HG03097 (cell line): ENCODE data around the gene TUBA3D.
"Not testable (repeated sequence)": the region's sequence is repeated elsewhere in the genome, so short reads cannot be mapped to it uniquely, and the experiment has no call there.

Experiments used
- ATAC-seq: cut with Tn5 transposase; IDR thresholded peaks from one replicate; pipeline ENCODE4 v1.9.1; 2021; ENCODE audit not compliant: unreplicated experiment, low FRiP score

Gene TUBA3D

DNA sequence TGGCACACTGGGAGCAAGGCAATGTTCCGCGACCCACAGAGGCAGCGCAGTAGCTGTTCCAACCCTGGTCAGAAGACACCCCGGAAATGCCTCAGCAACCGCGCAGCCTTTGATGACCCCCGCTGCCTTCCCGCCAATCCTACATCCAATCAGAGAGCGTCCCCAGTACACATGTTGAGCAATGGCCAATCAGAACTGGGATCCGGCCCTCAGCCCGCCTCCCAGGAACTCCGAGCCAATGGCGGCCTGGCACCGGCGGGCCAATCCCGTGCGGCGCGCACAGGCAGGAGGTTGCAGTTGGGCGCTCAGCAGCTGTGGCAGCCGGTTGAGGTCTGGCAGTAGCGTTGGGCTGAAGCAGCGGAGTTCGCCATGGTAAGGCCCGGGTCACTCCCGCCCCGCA lies at the start of gene TUBA3D:
TUBA3D (plus strand) TSS at position 289 of the 400 bp plus-strand sequence; CDS start at position 370, 81 bp downstream.
- no peak for ATAC-seq

DNA sequence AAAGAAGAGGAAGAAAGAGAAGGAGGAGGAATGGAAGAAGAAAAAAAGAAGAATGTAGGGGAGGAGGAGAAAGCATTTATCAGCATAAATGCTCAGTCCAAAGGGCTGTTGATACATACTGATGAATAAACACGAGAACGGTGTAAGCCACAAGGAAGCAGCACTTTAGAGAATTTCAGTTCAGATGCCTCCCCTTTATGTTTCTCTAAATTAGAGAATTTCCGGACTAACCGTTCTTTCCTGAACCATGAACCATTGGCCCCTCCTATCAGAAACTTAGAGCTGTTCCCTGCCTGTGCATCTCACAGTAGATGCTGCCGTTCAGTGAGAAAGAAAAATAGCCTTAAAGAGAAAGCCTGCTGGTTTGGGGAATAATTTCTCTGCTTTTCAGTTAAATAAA lies 49.2 kb upstream of the TUBA3D start:
- ATAC-seq, result no peak

DNA sequence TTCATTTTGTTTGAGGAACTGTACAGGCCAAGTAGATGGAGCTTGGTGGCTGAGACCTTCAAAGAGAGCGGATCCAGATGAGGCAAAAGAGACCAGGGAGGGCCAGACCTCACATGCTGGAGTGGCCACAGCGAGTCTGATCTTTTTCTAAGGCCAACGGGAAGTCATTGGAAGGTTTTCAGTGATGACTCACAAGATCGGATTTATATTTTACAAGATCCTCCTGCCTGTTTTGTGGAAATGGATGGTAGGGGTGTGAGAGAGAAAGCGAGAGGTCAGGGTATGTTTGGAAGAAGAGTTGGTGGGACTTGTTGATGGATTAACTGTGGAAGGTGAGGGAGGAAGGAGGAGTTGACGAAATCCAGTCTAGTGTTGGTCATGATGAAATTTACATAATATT lies 44.6 kb upstream of the TUBA3D start:
- ATAC-seq, result no peak

DNA sequence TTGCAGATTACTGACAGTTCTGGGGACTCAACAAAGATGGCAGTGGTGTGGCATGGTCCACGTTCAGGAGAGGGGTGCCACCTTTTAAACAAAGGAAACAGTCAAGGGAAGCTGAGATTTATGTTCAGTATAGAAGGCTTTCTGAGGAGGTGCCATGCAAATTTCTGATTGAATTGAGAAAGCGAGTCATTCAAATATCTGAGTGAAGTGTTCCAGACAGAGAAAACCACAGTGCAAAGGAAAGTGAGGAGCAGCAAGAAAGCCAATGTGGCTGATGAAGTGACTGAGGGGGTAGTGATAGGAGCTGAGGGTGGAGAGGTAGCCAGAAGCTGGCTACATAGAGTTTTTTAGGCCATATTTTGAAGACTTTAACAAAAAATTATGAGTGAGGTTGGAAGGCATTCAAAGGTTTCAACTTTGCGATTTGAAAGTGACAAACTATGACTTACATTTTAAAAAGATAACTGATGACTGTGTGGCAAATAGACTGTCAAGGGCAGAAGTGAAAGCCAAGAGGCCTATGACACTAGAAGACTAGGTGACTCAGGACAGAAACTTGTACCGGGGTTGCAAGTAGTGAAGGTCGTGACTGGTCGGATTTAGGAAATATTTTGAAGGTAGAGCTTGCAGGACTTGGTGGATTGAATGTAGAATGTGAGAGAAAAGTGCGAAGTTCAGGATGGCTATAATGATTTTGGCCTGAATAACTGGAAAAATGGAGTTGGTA lies 35.0 kb upstream of the TUBA3D start:
- not testable (repeated sequence) for ATAC-seq

DNA sequence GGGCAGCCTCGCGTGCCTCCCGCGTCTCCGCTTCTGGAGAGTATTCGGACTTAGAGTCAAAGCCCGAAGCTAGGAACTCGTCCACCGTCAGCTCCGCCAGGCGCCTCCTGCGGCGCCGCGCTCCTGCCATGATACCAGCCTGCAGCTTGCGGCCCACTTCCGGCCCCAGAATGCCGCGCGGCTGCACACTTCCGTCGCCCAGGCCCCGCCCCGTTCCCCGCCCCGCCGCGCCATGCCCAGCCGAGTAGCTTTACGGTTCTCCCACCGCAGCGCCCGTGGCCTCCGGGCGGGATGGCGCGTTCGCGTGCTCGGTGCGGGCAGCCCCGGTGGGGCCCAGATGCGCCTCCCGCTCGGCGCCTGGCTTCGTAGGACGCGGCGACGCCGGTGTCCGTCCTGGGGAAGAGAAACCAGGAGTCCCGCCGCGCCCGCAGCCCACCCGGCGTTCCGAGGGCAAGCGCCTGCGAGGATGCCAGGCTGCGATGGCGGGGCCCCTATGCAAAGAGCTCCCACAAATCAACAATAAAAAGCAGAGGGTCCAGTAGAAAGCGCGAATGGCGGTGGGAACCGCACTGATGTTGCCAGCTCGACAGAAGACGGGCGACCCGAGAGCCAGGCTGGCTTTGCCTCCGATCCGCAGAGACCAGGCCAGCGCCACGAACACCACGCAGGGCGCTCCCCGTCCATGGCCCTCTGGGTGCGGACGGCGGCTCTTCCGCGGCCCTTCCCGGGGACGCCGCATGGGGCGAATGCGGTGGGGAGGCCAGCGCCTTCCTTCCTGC lies 31.0 kb upstream of the TUBA3D start:
- ATAC-seq, result not testable (repeated sequence)

DNA sequence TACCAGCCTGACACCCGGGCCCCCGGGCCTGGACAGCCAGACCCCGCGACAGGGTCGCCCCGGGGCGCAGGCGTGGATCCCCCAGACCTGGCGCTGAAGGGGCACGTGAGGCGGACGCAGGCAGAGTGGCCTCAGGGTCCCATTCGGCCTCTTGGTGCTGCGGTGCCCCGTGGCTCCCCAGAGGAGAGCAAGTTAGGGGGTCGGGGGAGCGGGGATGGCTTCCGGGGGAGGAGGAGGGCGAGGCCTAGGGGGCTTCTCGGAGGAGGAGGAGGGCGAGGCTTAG lies 30.5 kb upstream of the TUBA3D start:
- ATAC-seq, result not testable (repeated sequence)

DNA sequence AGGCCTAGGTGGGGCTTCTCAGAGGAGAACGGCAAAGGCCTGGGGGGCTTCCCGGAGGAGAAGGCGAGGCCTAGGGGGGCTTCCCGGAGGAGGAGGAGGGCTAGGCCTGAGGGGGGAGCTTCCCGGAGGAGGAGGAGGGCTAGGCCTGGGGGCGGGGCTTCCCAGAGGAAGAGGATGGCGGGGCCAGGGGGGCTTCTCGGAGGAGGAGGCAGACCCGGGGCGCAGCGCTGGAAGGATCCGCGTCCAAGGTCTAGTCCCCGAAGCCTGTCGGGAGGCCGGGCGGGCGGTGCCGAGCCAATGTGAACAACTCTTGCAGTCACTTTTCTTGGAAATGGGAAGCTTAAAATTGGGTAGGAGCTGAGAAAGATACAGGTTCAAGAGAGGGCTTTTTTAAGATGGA lies 30.0 kb upstream of the TUBA3D start:
- no peak for ATAC-seq

DNA sequence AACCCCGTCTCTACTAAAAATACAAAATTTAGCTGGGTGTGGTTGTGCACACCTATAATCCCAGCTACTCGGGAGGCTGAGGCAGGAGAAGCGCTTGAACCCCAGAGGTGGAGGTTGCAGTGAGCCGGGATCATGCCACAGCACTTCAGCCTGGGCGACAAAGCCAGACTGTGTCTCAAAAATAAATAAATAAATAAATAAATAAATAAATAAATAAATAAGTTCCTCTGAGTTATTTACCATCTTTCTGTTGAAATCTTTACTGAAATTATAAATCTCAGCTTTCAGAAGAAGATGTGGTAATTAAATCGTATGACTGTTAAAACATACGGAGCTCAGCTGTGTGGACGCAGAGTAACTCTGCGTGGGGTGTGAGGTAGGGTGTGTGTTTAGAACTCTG lies 27.9 kb upstream of the TUBA3D start:
- ATAC-seq, result not testable (repeated sequence)

DNA sequence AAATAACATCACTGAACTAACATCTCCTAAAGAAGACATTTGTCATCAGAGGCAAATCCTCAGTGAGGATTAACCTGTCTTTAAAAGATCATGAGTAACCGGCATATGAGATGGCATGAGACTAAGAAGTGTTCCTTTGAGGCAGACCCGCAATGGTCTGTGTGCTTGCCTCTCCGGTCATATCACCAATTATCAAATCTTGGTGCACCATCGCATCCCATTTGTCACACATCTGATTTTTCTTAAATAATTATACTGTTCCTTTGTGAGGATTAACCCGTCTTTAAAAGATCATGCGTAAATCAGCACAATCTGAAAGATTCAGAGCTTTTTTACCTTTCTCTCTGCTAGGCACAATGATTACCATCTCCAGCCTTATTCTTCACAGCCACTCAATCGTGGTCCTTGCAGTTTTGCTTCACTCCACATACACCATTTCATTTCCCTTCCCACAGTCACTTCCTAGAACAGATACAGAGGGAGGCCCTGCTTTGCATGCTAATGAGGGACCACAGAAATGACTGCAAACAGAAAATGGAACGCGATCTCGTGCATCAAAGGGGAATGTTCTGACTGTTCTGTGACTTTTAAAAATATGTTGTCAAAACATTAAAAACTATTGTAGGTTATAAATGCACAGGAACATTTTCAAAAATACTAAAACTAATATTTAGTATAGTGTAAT lies 24.5 kb upstream of the TUBA3D start:
- not testable (repeated sequence) for ATAC-seq

DNA sequence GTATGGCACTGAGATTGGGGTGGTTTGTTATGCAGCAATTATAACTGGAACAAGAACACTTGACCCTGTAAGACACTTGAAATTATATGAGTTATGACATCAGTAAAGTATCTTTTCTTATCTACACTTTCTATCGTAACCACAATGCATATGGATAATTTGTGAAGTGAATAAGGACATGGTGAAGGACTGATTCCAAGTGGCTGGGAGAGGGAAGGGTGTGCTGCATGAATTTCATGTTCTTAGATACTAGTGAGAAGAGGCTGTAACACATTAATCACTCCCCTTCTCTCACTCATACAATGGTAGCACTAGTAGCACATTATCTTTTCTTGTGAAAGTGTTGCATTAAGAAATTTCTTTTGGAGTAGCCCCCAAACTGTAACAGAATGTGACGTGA lies 21.0 kb upstream of the TUBA3D start:
- not testable (repeated sequence) for ATAC-seq

DNA sequence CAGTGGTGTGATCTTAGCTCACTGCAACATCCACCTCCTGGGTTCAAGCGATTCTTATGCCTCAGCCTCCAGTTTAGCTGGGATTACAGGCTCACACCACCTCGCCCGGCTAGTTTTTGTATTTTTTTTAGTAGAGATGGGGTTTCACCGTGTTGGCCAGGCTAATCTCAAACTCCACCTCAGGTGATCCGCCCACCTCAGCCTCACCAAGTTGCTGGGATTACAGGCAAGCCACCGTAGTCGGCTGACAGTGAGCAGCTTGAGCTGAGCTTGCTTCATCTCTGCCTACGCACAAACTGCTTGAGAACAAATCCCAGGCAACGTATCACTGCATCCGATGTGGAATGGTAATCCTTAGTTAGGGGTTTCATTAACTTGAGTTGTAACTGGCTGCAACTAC lies 8.2 kb upstream of the TUBA3D start:
- not testable (repeated sequence) for ATAC-seq

DNA sequence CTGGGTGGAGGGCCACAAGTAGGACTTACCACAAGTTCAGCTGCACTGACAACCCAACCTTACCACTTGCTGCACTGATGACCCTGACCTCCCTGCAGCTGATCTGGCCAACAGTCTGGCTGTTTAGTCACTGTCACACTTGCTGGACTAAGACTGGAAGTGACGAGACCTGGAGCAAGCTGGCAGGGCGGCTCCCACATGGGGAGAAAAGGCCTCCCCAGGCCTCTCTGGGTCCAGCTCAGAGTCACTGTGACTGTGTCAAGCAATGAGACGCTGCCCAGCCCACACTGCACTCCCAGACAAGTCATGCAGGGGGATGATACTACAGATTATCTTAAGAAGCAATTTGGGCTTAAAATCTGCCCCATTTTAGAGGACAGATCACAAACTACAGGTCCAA lies 5.0 kb upstream of the TUBA3D start:
- not testable (repeated sequence) for ATAC-seq

DNA sequence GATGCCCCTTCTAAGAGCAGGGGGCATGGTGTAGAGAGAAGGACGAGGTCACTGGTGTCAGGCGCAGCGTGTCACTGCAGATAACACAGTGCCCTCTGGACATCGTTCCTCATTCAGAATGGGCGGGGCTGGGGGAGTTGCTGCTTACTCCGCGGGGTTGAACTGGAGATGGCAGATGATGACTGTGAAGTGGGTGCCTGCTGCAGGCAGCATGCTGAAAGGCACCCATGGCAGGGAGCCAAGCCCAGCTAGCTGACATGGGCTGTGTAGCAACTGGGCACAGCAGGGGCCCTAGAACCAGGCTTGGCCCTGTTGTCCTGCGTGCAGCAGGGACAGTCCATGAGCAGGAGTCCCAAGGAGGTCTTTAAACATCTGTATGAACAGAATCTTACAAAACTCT lies 4.3 kb upstream of the TUBA3D start:
- ATAC-seq, result not testable (repeated sequence)

DNA sequence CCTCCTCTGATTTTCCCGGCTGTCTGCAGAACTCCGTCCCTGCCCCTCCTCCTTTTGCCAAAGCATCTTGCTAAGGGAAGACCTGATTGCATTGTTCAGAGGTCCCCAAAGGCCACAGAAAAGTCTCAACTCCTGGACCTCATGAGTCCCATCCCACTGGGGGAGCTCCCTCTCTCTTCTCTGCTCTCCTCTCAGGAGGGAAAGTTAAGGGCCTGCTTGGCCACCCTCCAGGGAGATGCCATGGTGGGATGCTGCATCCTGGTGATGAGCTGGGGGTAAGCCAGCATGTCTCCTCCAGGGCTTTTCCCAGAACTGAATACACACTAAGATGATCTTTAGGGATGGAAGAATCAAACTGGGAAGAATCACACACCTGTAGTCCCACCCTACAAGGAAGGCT lies 2.7 kb upstream of the TUBA3D start:
- not testable (repeated sequence) for ATAC-seq

DNA sequence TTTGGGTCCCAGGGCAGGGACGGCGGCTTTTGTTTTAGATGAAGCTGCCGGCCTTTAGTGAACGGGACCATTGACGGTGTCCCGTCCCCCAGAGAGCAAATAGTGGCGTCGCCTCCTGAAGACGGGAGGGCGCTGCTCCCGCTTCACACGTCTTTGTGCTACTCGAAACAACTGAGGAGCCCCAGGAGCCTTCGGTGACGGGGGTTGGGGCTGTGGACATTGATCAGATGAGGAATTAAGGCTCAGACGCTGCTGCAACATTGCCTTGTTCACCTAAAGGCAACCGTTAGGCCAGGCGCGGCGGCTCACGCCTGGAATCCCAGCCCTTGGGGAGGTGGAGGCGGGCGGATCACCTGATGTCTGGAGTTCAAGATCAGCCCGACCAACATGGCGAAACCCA lies 444 bp downstream of the TUBA3D start:
- not testable (repeated sequence) for ATAC-seq

DNA sequence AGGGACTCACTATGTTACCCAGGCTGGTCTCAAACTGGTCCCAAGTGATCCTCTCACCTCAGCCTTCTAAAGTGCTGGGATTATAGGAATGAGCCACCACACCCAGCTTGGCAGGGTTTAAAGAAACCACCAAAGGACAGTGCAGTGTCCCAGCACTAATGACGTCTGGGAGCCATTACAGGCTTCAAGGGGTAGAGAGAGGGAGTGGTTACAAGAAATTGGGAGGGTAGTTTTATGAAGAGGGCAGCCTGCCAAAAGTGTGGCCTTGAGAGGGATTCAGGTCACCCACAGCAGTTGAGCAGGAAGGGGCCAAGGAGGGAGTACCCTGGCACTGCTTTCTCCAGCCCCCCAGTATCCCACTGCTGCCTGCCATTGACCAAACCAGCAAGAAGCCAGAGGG lies 1.3 kb downstream of the TUBA3D start:
- not testable (repeated sequence) for ATAC-seq

DNA sequence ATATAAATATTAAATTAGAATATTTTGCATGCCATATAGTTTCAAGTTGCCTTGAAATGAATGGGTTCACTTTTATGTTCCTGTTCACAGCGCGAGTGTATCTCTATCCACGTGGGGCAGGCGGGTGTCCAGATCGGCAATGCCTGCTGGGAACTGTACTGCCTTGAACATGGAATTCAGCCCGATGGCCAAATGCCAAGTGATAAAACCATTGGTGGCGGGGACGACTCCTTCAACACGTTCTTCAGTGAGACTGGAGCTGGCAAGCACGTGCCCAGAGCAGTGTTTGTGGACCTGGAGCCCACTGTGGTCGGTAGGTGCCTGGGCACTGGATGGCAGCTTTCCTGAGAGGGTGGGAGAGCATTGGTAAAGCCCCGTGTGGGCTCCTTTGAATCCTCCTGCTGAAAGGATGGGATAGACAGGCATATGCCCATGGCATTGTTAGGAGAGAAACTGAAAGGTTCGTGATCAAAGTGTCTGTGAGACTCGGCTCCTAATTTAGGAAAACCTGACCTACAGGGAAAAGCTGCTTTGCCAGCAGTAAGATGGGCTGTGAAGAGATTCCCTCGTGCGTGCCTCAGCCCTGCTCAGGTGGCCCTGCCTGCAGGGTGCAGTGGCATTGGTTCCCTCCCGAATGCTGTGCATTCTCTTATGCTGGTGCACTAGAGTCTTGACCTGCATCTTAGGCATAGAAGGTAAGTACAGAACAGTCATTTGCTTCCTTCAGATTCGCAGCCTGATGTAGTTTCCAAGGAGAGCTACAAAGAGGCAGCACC lies 2.3 kb downstream of the TUBA3D start:
- ATAC-seq, result not testable (repeated sequence)

DNA sequence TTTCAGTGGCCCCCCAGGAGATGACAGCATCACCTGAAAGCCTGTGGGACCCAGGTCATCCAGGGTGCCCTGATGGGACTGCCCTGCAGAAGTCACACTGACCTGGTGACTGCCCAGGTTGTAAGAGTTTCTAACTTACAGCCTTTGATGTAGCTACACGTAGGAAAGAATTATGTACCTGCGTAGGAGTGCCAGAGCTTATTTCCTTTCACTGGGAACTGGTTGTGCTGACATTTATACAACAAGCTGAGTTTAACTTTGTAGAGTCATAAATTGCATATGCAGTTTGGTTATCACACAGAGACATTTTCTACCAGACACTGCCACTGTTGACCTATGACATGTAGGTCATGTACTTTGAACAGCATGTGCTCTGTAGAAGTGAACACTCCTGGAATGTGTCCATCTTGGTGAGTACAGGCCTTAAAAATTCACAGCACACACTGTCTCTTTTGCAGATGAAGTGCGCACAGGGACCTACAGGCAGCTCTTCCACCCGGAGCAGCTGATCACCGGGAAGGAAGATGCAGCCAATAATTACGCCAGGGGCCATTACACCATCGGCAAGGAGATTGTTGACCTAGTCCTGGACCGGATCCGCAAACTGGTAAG lies 3.0 kb downstream of the TUBA3D start:
- ATAC-seq, result not testable (repeated sequence)

DNA sequence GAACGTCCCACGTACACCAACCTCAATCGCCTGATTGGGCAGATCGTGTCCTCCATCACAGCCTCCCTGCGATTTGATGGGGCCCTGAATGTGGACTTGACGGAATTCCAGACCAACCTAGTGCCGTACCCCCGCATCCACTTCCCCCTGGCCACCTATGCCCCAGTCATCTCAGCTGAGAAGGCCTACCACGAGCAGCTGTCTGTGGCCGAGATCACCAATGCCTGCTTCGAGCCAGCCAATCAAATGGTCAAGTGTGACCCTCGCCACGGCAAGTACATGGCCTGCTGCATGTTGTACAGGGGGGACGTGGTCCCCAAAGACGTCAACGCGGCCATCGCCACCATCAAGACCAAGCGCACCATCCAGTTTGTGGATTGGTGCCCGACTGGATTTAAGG lies 4.4 kb downstream of the TUBA3D start:
- ATAC-seq, result not testable (repeated sequence)

DNA sequence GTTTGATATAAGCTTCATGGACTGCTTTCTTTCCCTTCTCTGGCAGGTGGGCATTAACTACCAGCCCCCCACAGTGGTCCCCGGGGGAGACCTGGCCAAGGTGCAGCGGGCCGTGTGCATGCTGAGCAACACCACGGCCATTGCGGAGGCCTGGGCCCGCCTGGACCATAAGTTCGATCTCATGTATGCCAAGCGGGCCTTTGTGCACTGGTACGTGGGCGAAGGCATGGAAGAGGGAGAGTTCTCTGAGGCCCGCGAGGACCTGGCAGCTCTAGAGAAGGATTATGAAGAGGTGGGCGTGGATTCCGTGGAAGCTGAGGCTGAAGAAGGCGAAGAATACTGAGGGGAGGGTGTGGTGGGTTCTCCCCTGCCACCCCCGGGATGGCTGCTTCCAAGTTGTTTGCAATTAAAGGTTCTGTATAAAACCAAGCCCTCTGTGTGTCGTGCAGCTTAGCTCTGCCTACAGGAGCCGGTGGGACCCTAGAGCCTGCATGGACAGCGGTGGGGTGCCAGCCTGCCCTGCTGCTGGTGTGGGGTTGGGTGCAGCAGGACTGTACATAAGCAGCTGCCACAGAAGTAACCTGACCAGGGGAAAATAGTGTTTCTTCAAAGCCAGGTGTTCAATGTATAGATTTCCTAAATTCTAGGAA lies 6.7 kb downstream of the TUBA3D start:
- ATAC-seq, result not testable (repeated sequence)
